ENCODE data around the gene DVL2.

GRCh38 chr17:7208754-7209460 is 25.4 kb downstream of the DVL2 start:
- TF ChIP-seq CTCF (IDR thresholded peaks at IDR 0.05) (no peak), POLR2A (IDR thresholded peaks at IDR 0.05) (no peak), EP300 (IDR thresholded peaks at IDR 0.05) (no peak)

All from ovary (tissue), 3 donors.